ENCODE results near the gene PDZD2.

DNA sequence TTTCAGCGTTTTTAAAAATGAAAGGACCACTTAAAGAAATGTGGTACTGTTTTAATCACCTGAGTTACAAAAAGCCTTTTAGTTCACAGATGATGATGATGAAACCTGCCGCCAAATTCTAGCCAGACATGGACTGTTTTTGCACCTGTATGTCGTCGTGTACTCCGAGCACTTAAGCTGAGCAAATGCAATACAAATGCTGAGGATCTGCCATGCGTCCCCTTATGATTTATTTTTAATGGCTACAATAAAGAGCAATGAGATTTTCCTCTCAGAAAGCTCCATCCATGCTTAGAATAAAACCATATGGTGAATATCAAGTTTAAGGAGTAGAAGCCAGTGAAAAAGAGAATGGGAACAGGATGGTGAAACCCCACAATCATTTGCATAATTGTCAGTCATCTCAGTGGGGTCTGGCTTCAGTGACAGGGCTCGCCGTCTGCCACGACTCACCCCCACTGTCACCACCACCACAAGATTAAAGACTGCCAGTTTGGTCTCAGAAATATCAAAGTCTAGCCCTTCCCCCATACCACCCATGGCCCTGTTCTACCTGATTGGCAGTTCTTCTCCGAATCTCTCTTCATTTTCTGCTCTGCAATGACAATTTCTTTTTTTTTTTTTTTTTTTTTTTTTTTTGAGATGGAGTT is 375.3 kb downstream of the PDZD2 start:
- TF ChIP-seq, protein P1, sequence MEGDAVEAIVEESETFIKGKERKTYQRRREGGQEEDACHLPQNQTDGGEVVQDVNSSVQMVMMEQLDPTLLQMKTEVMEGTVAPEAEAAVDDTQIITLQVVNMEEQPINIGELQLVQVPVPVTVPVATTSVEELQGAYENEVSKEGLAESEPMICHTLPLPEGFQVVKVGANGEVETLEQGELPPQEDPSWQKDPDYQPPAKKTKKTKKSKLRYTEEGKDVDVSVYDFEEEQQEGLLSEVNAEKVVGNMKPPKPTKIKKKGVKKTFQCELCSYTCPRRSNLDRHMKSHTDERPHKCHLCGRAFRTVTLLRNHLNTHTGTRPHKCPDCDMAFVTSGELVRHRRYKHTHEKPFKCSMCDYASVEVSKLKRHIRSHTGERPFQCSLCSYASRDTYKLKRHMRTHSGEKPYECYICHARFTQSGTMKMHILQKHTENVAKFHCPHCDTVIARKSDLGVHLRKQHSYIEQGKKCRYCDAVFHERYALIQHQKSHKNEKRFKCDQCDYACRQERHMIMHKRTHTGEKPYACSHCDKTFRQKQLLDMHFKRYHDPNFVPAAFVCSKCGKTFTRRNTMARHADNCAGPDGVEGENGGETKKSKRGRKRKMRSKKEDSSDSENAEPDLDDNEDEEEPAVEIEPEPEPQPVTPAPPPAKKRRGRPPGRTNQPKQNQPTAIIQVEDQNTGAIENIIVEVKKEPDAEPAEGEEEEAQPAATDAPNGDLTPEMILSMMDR (IDR thresholded peaks at IDR 0.05) = no peak
- TF ChIP-seq POLR2A (IDR thresholded peaks at IDR 0.05) = no peak
